ENCODE results near the gene CERS6. TPM values are rescaled to one million over a fixed set of nuclear protein-coding genes. Genes with fewer than 3 reads are reported as not detected.

The CERS6 gene
- total and polyA plus RNA-seq, 10 of the 15 experiments (the other 5 are each of a cell fraction or from before 2014, with no cell fraction given): 1.3 to 20.4 (median 14.1) TPM

GRCh38 chr2:168773128-168773527 is 317.1 kb downstream of the CERS6 start:
- no peak for TF ChIP-seq PKNOX1 (IDR thresholded peaks at IDR 0.05)
- no peak for TF ChIP-seq ATF7 (IDR thresholded peaks at IDR 0.05; ENCODE audit: low read depth)
- no peak for TF ChIP-seq NBN (IDR thresholded peaks at IDR 0.05)
- TF ChIP-seq GABPA (IDR thresholded peaks at IDR 0.05; ENCODE audit: low read depth): no peak
- TF ChIP-seq RCOR1 (conservative IDR thresholded peaks at IDR 0.05; ENCODE audit: low read depth, low read length): no peak
- no peak for TF ChIP-seq ATF3 (IDR thresholded peaks at IDR 0.05; ENCODE audit: borderline replicate concordance, extremely low read depth, low read depth, low read length)
- no peak for TF ChIP-seq NR2C1 (IDR thresholded peaks at IDR 0.05)
- TF ChIP-seq RELB (IDR thresholded peaks at IDR 0.05; ENCODE audit: low read depth): no peak
- no peak for TF ChIP-seq ZBTB4 (CRISPR knock-in tag; IDR thresholded peaks at IDR 0.05)
- TF ChIP-seq RUNX3 (IDR thresholded peaks at IDR 0.05; ENCODE audit: low read length): no peak
- TF ChIP-seq FOS (IDR thresholded peaks at IDR 0.05; ENCODE audit: borderline replicate concordance, extremely low read depth, insufficient read length): no peak
- no peak for TF ChIP-seq PAX5 (IDR thresholded peaks at IDR 0.05; ENCODE audit: borderline replicate concordance, low read depth, low read length)
- no peak for TF ChIP-seq E2F8 (IDR thresholded peaks at IDR 0.05; ENCODE audit: low read depth, partially characterized antibody)
- ATAC-seq: no peak
- in situ Hi-C loops (cut with MboI): no loop called here
- no peaks in the 10 kb centered on the region for H3K27me3 ChIP-seq (replicated peaks in 1 of 2; ENCODE audit: control insufficient read depth in 2 of 2, insufficient read depth in 2 of 2, low read length in 1 of 2)
- no peak for DNase-seq (ENCODE audit: low read depth, low spot score)
- H3K79me2 ChIP-seq (ENCODE audit: control insufficient read depth, insufficient read depth, low read length): no peaks in the 10 kb centered on the region
- BruUV-seq (replicated peaks): no TSS peak
- H3K4me2 ChIP-seq (ENCODE audit: control insufficient read depth, insufficient read depth): no peak overlapping the region
- no peak for FAIRE-seq
- H3K27ac ChIP-seq (ENCODE audit: control insufficient read depth, insufficient read depth): no peak overlapping the region
- ChIA-PET SMC1A (ENCODE audit: uncharacterized antibody, unreplicated experiment) (interaction anchor here (1.3 to 1.9 kb wide), 4 partner anchors 42 to 148 kb away, joined by 4 to 7 read pairs (median 4); no protein-coding TSS in a partner anchor), POLR2A (no interaction called here), CTCF (interaction anchor here (0.6 to 2.3 kb wide), 6 partner anchors 40 to 150 kb away, joined by 3 to 12 read pairs (median 6); no protein-coding TSS in a partner anchor), RAD21 (ENCODE audit: unreplicated experiment) (interaction anchor here (0.5 to 0.7 kb wide), 2 partner anchors 149 to 427 kb away, joined by 3 read pairs; no protein-coding TSS in a partner anchor)
- no peak overlapping the region for H2AFZ ChIP-seq (ENCODE audit: control insufficient read depth, low read depth, low read length)
- no peaks in the 10 kb centered on the region for H4K20me1 ChIP-seq (ENCODE audit: control insufficient read depth, insufficient read depth)
- peaks cover 0 to 7% of the 10 kb centered on the region in 2 experiments; a peak in 2 of 4 replicates for H3K36me3 ChIP-seq (ENCODE audit: control insufficient read depth in 2 of 2, insufficient read depth in 2 of 2, low read length in 1 of 2)
- H3K4me3 ChIP-seq: no peak overlapping the region
- H3K4me1 ChIP-seq (ENCODE audit: control insufficient read depth, insufficient read depth, low read length): no peaks in the 10 kb centered on the region
- H3K9ac ChIP-seq (ENCODE audit: control insufficient read depth, insufficient read depth, low read length): no peak overlapping the region
- no peaks in the 10 kb centered on the region for H3K9me3 ChIP-seq (replicated peaks; ENCODE audit: control insufficient read depth, insufficient read depth, low read length)
- intact Hi-C loops (cut with micrococcal nuclease; ENCODE audit: unreplicated experiment): loop anchor here (1.0 kb wide), 1 partner anchor 147 kb away; no protein-coding TSS in a partner anchor
- 63% methylated on average over 2 of the region's 2 CpGs for WGBS (ENCODE audit: insufficient coverage, insufficient replicate concordance, low lambda C conversion rate, missing lambda C conversion rate)

Data from GM12878 (cell line).